ENCODE measurements around the gene KLHL1.

KLHL1 gene

GRCh38 chr13:69999875-70000274 lies 108.4 kb downstream of the KLHL1 start:
- no peak for DNase-seq (ENCODE audit: low spot score)

GRCh38 chr13:69997061-69997460 lies 111.2 kb downstream of the KLHL1 start:
- no peak for DNase-seq (ENCODE audit: low spot score)

DNA sequence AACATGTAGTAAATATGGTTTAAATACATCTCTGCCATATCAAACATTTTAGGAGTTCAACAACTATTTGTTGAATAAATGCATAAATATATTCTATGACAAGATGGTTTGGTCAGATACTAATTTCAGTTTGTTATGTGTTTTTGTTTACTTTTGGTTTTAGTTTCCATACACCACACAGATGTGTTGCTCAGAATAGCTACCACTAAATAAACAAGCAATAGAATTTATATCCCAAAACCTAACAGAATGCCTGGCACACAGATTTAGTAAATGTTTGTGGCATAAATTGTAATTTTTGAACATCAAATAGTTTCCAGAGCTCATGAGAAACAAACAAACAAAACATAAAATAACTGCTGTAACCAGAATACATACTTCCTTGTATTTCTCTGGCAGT lies 127.5 kb downstream of the KLHL1 start:
- no peak for DNase-seq (ENCODE audit: low spot score)

GRCh38 chr13:69975496-69975895 lies 132.8 kb downstream of the KLHL1 start:
- DNase-seq (ENCODE audit: low spot score), result no peak

DNA sequence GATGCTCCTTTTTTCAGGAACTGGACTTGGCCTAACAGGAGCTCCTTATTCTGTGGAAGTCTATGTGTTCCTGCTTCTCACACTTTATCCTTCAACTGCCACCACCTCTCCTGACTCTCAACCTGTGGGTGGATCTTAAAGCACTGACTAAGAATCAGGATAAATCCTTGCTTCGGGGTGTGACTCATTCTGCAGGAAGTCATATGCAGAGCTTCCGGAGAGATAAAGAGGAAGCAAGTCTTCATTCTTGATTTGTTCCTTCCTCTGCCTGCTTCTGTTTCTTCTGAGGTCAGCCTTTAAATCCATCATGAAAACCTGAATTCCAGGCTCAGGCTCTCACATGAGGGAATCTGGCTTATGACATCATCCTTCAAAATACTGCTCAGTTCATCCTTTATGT lies 137.7 kb downstream of the KLHL1 start:
- no peak for DNase-seq (ENCODE audit: low spot score)

- no peak for DNase-seq (ENCODE audit: low spot score)
Measured at GRCh38 chr13:69959046-69959445, 149.2 kb downstream of the KLHL1 start.

DNA sequence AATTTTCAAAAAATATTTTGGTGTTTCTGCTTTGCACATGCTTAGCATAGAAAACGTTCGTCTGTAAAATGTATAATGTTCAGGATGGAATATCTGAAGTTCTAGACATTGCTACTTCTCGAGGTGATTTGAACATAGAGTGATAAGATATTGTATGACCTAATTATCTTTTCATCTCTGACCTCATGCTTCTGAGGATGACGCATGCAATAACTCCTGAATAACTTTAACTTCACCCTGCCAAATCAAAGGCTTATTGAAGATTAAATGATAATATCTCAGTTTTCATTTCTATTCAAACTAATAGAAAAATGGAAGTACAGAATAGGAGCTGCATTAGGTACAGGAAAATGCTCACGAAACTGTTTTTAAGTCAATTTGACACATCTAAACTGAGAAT lies 151.4 kb downstream of the KLHL1 start:
- no peak for DNase-seq (ENCODE audit: low spot score)

GRCh38 chr13:69956349-69956748 lies 151.9 kb downstream of the KLHL1 start:
- no peak for DNase-seq (ENCODE audit: low spot score)

- DNase-seq (ENCODE audit: low spot score), result no peak
Measured at GRCh38 chr13:69955271-69955670, 153.0 kb downstream of the KLHL1 start.

GRCh38 chr13:69951412-69951811 lies 156.8 kb downstream of the KLHL1 start:
- no peak for DNase-seq (ENCODE audit: low spot score)

DNA sequence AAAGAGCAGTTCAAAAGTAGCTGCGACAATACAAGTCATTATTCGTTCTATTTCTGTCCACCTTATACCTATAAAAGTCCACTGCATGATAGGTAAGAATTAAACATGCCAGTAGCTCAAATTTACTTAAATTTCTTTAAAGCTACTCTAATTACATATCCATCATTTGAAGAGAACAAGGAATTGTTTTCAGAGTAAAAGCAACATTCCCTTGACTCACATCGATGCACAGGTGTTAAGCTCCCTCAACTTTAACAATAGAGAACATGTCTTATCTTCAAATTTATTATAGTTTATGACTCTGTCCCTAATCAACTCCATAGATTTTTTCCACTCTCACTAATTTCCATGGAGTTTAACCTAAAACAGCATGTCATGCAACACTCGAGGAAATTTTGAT lies 158.1 kb downstream of the KLHL1 start:
- DNase-seq (ENCODE audit: low spot score), result no peak

GRCh38 chr13:69948016-69948415 lies 160.2 kb downstream of the KLHL1 start:
- no peak for DNase-seq (ENCODE audit: low spot score)

GRCh38 chr13:69947582-69947981 lies 160.7 kb downstream of the KLHL1 start:
- DNase-seq (ENCODE audit: low spot score), result no peak

DNA sequence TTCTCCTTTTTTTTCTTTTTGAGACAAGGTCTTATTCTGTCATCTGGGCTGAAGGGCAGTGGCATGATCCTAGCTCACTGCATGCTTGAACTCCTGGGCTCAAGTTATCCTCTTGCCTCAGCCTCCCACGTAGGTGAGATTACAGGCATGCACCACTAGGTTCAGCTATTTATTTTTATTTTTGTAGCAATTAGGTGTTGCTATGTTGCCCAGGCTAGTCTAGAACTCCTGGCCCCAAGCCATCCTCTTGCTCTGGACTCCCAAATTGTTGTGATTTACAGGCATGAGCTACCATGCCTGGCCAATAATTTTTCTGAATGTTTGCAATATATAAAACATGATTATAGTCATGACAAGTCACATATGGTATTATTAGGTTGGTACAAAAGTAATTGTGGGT lies 161.7 kb downstream of the KLHL1 start:
- no peak for DNase-seq (ENCODE audit: low spot score)

DNA sequence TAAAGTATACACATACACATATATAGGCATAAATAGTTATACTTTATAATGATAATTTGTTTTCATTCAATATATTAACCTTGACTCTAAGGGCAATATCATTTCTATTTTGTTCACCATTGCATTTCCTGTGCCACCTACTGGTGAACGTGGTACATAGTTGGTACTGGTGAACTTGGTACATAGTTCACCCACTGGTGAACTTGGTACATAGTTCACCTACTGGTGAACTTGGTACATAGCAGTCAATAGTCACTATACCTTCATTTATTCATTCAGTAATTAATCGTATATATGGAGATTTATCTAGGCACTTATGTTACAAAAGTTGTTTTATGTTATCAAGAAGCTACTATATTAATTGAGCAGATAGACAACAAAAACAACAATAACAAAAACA lies 173.2 kb downstream of the KLHL1 start:
- DNase-seq (ENCODE audit: low spot score), result no peak

DNA sequence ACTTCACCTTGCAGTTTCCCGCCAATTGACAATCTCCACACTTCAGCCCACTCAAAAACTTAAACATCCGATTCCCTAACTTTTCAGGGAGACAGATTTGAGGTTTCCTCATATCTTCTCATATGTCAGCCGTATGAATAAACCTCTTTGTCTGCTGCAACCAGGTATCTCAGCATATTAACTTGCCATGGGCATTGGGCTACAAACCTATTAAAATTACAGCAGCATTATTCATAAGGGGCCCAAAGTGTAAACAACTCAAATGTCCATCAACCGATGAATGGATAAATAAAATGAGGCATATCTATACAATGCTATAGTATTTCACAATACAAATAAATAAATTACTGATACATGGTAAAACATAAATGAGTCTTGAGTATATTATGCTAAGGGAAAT lies 180.0 kb downstream of the KLHL1 start:
- DNase-seq (ENCODE audit: low spot score), result no peak

- no peak for DNase-seq (ENCODE audit: low spot score)
Measured at GRCh38 chr13:69921156-69921555, 187.1 kb downstream of the KLHL1 start.

DNA sequence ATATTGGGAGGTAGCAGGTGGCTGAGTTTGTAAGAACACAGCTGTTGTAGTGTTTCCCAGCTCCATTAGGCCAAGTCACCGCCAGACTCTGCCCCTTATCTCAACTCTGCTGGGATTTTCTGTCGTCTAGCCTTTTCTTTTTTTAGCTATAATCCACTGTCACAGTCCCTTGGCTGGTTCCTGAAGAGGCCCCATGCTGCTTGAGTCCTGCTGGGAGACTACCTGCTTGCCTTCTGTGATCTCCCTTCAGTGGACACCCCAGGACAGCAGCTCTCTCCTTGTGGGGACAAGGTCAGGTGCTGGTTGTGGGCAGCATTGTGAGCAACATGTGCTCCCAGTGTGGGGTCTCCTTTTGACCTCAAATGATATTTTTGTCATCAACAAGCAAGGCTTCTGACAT lies 195.6 kb downstream of the KLHL1 start:
- DNase-seq (ENCODE audit: low spot score), result no peak

DNA sequence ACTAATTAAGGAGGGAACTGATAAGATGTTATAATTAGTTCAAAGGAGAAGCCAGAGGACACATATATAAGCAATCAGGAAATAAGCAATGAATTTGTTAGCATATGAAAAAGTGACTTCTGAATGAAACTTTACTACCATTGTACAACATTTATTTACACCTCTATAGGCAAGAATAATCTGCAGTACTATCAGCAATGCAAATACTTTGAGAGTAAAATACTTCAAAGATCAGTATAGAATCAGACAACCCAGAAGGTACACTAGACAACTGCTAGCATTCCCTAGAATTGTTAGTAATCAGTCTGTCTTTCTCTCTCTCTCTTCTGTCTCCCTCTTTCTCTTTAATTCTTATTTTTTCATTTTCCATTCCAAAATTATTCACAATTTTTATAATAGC lies 197.5 kb downstream of the KLHL1 start:
- no peak for DNase-seq (ENCODE audit: low spot score)

DNA sequence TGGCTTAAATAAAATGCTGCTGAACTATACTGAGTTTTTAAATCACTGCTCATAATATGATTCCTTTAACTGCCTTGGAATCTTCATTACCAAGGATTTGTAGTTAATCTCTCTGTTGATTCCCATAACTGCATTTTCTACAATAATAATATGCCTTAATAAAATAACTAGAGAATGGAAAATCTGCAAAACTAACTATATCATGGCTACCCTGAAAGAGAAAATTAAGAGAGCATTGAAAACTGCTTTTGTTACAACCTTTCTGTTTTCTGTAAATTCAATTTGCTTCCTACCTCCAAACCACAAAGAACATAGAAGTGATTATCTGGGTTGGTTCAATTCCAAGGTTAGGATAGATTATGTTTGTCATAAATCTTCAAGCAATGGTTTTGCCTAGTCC lies 203.5 kb downstream of the KLHL1 start:
- no peak for DNase-seq (ENCODE audit: low spot score)

GRCh38 chr13:69903081-69903480 lies 205.2 kb downstream of the KLHL1 start:
- DNase-seq (ENCODE audit: low spot score), result no peak

GRCh38 chr13:69882451-69882850 lies 225.8 kb downstream of the KLHL1 start:
- DNase-seq (ENCODE audit: low spot score), result no peak

DNA sequence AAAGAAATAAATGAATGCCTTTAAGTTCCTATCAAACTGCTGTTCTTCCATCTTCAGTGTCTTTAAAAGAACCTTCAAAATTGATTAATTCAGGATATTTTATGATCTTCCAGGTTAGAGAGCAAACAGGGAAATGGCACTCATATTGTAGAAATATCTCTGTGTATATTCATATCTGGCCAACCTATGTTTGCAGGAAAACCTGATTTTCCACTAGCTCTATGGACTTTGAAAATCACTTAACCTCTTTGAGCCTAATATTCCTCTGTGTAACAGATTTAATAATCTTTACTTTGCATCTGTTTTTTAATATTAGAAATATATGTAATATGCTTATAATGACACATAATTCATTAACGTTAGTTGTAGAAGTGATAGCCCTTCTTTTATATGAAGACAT lies 228.3 kb downstream of the KLHL1 start:
- no peak for DNase-seq (ENCODE audit: low spot score)

GRCh38 chr13:69872321-69873047 lies 235.8 kb downstream of the KLHL1 start:
- no peak for DNase-seq (ENCODE audit: low spot score)

- DNase-seq (ENCODE audit: low spot score), result no peak
Measured at GRCh38 chr13:69866555-69866954, 241.7 kb downstream of the KLHL1 start.

Data from hematopoietic multipotent progenitor cell treated with erythropoietin and hydrocortisone succinate and interleukin-3 and kit ligand, for 17 days (in vitro differentiated cells).